IMR-90 (cell line): ENCODE data around the gene MYO1F. TPM values are rescaled to one million over a fixed set of nuclear protein-coding genes. Genes with fewer than 3 reads are reported as not detected.
A peak's percentile ranks its signal among the peaks of the same experiment; 100 is the strongest.

Experiments used
- ATAC-seq: fragments of 200-7000 bp; cut with Tn5 transposase; 2 replicates; pipeline ENCODE4 v1.9.1; 2020; ENCODE audit warnings: low read depth, mild to moderate bottlenecking, moderate library complexity
- BruUV-seq: library from RNA; stranded (reverse); fragments of 400-500 nt; replicated peaks from 2 replicates; lab custom pipeline; 2021; lab: Mats Ljungman, UMichigan
- CTCF ChIA-PET: fragments of 300-600 bp; formaldehyde crosslinking; extraction: SDS; loops from one replicate; lab custom pipeline; 2021; ENCODE audit warnings: antibody characterized with exemption; lab: Yijun Ruan, JAX
- POLR2A ChIA-PET: fragments of 300-600 bp; sonication (Branson Sonifier 250); formaldehyde crosslinking; loops from one replicate; lab custom pipeline; 2022; ENCODE audit warnings: antibody characterized with exemption; ENCODE audit not compliant: unreplicated experiment; lab: Charles Lee
- DNase-seq: peaks from one replicate; pipeline ENCODE4 v3.0.0; 2013
- H2AFZ ChIP-seq: replicated peaks from 2 replicates; pipeline ENCODE3; 2013; ENCODE audit warnings: low read length, mild to moderate bottlenecking; ENCODE audit not compliant: poor library complexity
- H2AK5ac ChIP-seq: 2 replicates; pipeline ENCODE4 v1.6.1; 2013; ENCODE audit warnings: low read depth, low read length, inconsistent platforms
- H2AK9ac ChIP-seq: replicated peaks from 2 replicates; pipeline ENCODE3; 2013; ENCODE audit warnings: mild to moderate bottlenecking, low read depth, low read length, moderate library complexity; ENCODE audit not compliant: poor library complexity
- H2BK120ac ChIP-seq: 2 replicates; pipeline ENCODE4 v1.6.1; 2013; ENCODE audit warnings: low read depth, low read length, inconsistent platforms
- H2BK15ac ChIP-seq: 3 replicates; pipeline ENCODE4 v1.6.1; 2013; ENCODE audit warnings: low read depth, low read length, inconsistent platforms
- H2BK20ac ChIP-seq: 2 replicates; pipeline ENCODE4 v1.6.1; 2013; ENCODE audit warnings: low read depth, mild to moderate bottlenecking, inconsistent platforms, low read length, moderate library complexity
- H2BK5ac ChIP-seq: 2 replicates; pipeline ENCODE4 v1.6.1; 2013; ENCODE audit warnings: mild to moderate bottlenecking, low read depth, low read length, inconsistent platforms; ENCODE audit not compliant: poor library complexity, severe bottlenecking
- H3K14ac ChIP-seq: replicated peaks from 2 replicates; pipeline ENCODE4 v1.6.1; 2013; ENCODE audit warnings: low read depth, low read length, inconsistent platforms
- H3K18ac ChIP-seq: 2 replicates; pipeline ENCODE4 v1.6.1; 2013; ENCODE audit warnings: low read depth, low read length, control low read depth
- H3K23ac ChIP-seq: 2 replicates; pipeline ENCODE4 v1.6.1; 2013; ENCODE audit warnings: low read depth, low read length, inconsistent platforms
- H3K27ac ChIP-seq: 2 replicates; pipeline ENCODE4 v1.5.1; 2013; ENCODE audit warnings: mild to moderate bottlenecking, control low read depth, low read length; ENCODE audit not compliant: insufficient read depth
- H3K27me3 ChIP-seq: 2 replicates; pipeline ENCODE4 v1.6.1; 2013; ENCODE audit warnings: low read length; ENCODE audit not compliant: control insufficient read depth, insufficient read depth
- H3K36me3 ChIP-seq: 2 replicates; pipeline ENCODE4 v1.6.1; 2013; ENCODE audit warnings: low read length, mixed read lengths; ENCODE audit not compliant: control insufficient read depth, insufficient read depth
- H3K4ac ChIP-seq: 2 replicates; pipeline ENCODE4 v1.6.1; 2013; ENCODE audit warnings: low read depth, low read length, inconsistent platforms
- H3K4me1 ChIP-seq: 2 replicates; pipeline ENCODE4 v1.6.1; 2013; ENCODE audit warnings: low read length, mixed read lengths; ENCODE audit not compliant: control insufficient read depth, insufficient read depth
- H3K4me2 ChIP-seq: 2 replicates; pipeline ENCODE4 v1.6.1; 2013; ENCODE audit warnings: low read depth, mild to moderate bottlenecking, control low read depth, low read length, moderate library complexity
- H3K4me3 ChIP-seq: 2 replicates; pipeline ENCODE4 v1.5.1; 2013; ENCODE audit warnings: low read depth, mild to moderate bottlenecking, control low read depth, low read length, moderate library complexity; ENCODE audit not compliant: insufficient read depth
- H3K56ac ChIP-seq: 2 replicates; pipeline ENCODE4 v1.6.1; 2013; ENCODE audit warnings: low read length, inconsistent platforms; ENCODE audit not compliant: insufficient read depth; ENCODE audit errors: extremely low read depth
- H3K79me1 ChIP-seq, 2 experiments: 2 replicates each; pipeline ENCODE4 v1.6.1; 2013; ENCODE audit warnings: low read length in 2 of 2, inconsistent platforms in 1 of 2, low read depth in 1 of 2
- H3K9ac ChIP-seq: 2 replicates; pipeline ENCODE4 v1.6.1; 2013; ENCODE audit warnings: low read depth, low read length, control low read depth
- H3K9me1 ChIP-seq: 2 replicates; pipeline ENCODE4 v1.6.1; 2013; ENCODE audit warnings: low read length, inconsistent platforms; ENCODE audit not compliant: insufficient read depth
- H3K9me3 ChIP-seq: 2 replicates; pipeline ENCODE4 v1.6.1; 2013; ENCODE audit warnings: low read length; ENCODE audit not compliant: control insufficient read depth, insufficient read depth
- H4K20me1 ChIP-seq: 2 replicates; pipeline ENCODE4 v1.6.1; 2013; ENCODE audit warnings: low read length, inconsistent platforms; ENCODE audit not compliant: insufficient read depth
- H4K5ac ChIP-seq: 2 replicates; pipeline ENCODE4 v1.6.1; 2013; ENCODE audit warnings: mild to moderate bottlenecking, low read depth, low read length, control low read depth
- H4K8ac ChIP-seq, 2 experiments: 2 replicates each; pipeline ENCODE4 v1.6.1; 2013; ENCODE audit warnings: low read depth in 2 of 2, low read length in 2 of 2, control low read depth in 1 of 2, inconsistent platforms in 1 of 2
- H4K91ac ChIP-seq: 2 replicates; pipeline ENCODE4 v1.6.1; 2013; ENCODE audit warnings: low read depth, low read length, inconsistent platforms; ENCODE audit not compliant: insufficient read depth
- BHLHE40 ChIP-seq: fragments of 150-350 bp; IDR thresholded peaks from 2 replicates; pipeline ENCODE4 v1.6.1; 2016; ENCODE audit warnings: mild to moderate bottlenecking, low read depth, low read length
- CEBPB ChIP-seq: IDR thresholded peaks from 2 replicates; pipeline ENCODE4 v1.6.1; 2012; ENCODE audit warnings: low read depth, low read length, improper control_type of control experiment
- CHD1 ChIP-seq: IDR thresholded peaks from 2 replicates; pipeline ENCODE4 v1.6.1; 2012; ENCODE audit warnings: low read depth, low read length, improper control_type of control experiment
- MAFK ChIP-seq: IDR thresholded peaks from 2 replicates; pipeline ENCODE4 v1.6.1; 2012; ENCODE audit warnings: low read depth, low read length, improper control_type of control experiment
- MAZ ChIP-seq: IDR thresholded peaks from 2 replicates; pipeline ENCODE4 v1.6.1; 2012; ENCODE audit warnings: low read depth, mild to moderate bottlenecking, low read length, improper control_type of control experiment, moderate library complexity, borderline replicate concordance
- MXI1 ChIP-seq: IDR thresholded peaks from 2 replicates; pipeline ENCODE4 v1.6.1; 2012; ENCODE audit warnings: low read depth, mild to moderate bottlenecking, low read length, moderate library complexity, borderline replicate concordance
- NFE2L2 ChIP-seq: fragments of 150-350 bp; IDR thresholded peaks from 2 replicates; pipeline ENCODE4 v1.6.1; 2016; ENCODE audit warnings: low read depth, mild to moderate bottlenecking, low read length
- POLR2A ChIP-seq: IDR thresholded peaks from 2 replicates; pipeline ENCODE4 v1.6.1; 2012; ENCODE audit warnings: mild to moderate bottlenecking, low read depth, low read length
- RAD21 ChIP-seq: IDR thresholded peaks from 2 replicates; pipeline ENCODE4 v1.6.1; 2012; ENCODE audit warnings: low read length, improper control_type of control experiment
- RFX5 ChIP-seq: IDR thresholded peaks from 2 replicates; pipeline ENCODE4 v1.8.0; 2012; ENCODE audit warnings: low read depth, mild to moderate bottlenecking, low read length, moderate library complexity
- SMC3 ChIP-seq: fragments of 150-350 bp; IDR thresholded peaks from 2 replicates; pipeline ENCODE4 v1.6.1; 2016; ENCODE audit warnings: low read depth, mild to moderate bottlenecking, antibody characterized with exemption, low read length, moderate library complexity
- WGBS, 2 experiments: methylation state at CpG; one replicate each; pipeline versions ENCODE4 v1.1.5 to v1.1.7; 2013; ENCODE audit warnings: missing lambda C conversion rate in 2 of 2; ENCODE audit not compliant: insufficient read length in 1 of 2; ENCODE audit errors: extremely low coverage in 2 of 2; 5-methylcytosine and 5-hydroxymethylcytosine counted together
- dilution Hi-C: fragments of 300-500 bp; cut with HindIII; formaldehyde crosslinking; loops from one replicate; pipeline ENCODE4 v1.14.3; 2018; ENCODE audit warnings: low sequenced_read_pairs; ENCODE audit not compliant: unreplicated experiment
- in situ Hi-C: fragments of 300-500 bp; cut with MboI; formaldehyde crosslinking; loops from 3 replicates; pipeline ENCODE4 v1.14.3; 2019; ENCODE audit warnings: low sequenced_read_pairs, inconsistent platforms, mixed read lengths
- intact Hi-C: fragments of 100-400 bp; cut with micrococcal nuclease; formaldehyde crosslinking; loops from 2 replicates; pipeline ENCODE4 v1.10.0; 2022
- polyA plus RNA-seq, 3 experiments: library from polyadenylated mRNA; depleted of rRNA; stranded (reverse); fragments of >200 nt; gene quantifications; 2 replicates each; pipeline ENCODE4 v1.2.3, GENCODE V29; 2012; ENCODE audit warnings: low replicate concordance in 1 of 3
- total RNA-seq: library from RNA; depleted of rRNA; stranded (reverse); fragments of >200 nt; gene quantifications from 2 replicates; pipeline ENCODE4 v1.2.3, GENCODE V29; 2012
- TF ChIP-seq, protein P1 (sequence below): fragments of 150-350 bp; IDR thresholded peaks from 2 replicates; pipeline ENCODE4 v1.6.1; 2016; ENCODE audit warnings: low read depth, mild to moderate bottlenecking, low read length, moderate library complexity, borderline replicate concordance
- TF ChIP-seq, protein P2 (sequence below): conservative IDR thresholded peaks from 2 replicates; pipeline ENCODE4 v1.5.1; 2012; ENCODE audit warnings: mild to moderate bottlenecking, low read depth, low read length, improper control_type of control experiment

MYO1F gene
- total and polyA plus RNA-seq, 2 of the 4 experiments (the other 2 are of a cell fraction), result 0.14 to 0.18 TPM

DNA sequence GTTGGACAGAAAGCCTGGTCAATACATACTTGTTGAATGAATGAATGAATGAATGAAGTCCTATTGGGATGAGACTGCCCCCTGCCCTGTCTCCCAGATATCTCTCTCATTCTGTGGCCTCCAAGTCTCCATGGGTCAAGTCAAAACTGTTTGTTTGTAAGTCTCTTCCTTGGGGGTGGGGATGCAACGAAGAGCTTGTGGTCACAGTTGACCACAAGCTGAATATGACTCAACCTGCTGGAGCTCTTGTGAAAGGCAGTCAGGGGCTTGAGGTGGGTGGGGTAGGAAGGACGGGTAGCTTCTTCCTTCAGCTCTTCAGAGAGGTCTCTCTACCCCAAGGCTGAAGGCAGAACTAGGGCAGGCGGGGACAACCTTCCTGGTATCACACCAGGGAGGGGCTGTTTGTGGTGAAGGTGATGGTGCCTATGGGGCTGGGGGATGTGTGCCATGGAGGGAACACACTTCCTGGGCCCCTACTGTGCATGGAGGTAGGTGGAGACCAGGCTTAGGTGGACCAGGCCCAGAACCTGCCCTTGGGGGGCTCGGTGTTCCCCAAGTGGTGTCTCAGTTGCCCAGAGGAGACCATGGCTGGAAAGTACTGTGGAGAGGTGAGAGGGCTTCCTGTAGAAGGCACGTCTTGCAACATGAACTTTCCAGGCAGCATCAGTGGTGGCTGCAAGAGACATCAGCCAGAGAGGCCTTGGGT, 8.0 kb downstream of the MYO1F start (continued):
- TF ChIP-seq NFE2L2 (no peak), MAZ (peak; percentile 59)

DNA sequence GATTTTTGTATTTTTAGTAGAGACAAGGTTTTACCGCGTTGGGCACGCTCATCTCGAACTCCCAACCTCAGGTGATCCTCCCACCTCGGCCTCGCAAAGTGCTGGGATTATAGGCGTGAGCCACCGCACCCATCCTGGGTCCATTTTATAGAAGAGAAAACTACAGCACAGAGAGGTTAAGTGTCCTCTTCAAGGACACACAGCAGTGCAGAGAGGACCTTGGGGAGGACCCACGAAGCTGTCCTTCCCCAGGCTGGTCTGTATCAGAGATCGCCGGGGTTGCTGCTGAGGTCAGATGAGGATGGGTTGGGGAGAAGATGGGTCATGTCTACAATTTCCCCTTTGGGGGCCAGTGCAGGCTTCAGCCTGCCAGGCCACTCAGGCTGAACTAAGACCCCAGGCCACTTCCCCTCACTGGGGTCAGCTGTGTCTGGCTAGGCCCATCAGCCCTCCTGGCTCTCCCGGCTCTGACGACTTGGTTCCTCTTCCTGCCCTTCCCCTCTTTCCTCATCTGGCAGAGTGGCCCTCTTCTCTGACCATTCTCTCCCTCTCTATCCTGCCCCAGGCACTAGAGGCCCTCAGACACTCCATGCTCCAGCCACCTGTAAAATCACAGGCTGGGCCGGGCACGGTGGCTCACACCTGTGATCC, 9.6 kb downstream of the MYO1F start:
- Histone ChIP-seq H3K27me3 (no peaks in the 10 kb centered on the region), H2BK20ac (peak overlapping the region; percentile 33; the same call in 1 of the 2 replicates), H3K4me2 (no peak overlapping the region), H3K23ac (no peak overlapping the region), H3K27ac (no peak overlapping the region), H4K91ac (peak overlapping the region; percentile 32; the same call in 1 of the 2 replicates), H4K20me1 (no peaks in the 10 kb centered on the region), H3K4me1 (peaks cover 12% of the 10 kb centered on the region), H3K9me1 (peaks cover 24% of the 10 kb centered on the region), H3K56ac (no peak overlapping the region), H2BK15ac (no peak overlapping the region; the same call in 2 of the 3 replicates), H3K18ac (no peak overlapping the region), H2AK9ac (no peak overlapping the region), H3K4me3 (no peak overlapping the region), H2AFZ (no peak overlapping the region), H2AK5ac (peak overlapping the region; percentile 75), H4K5ac (no peak overlapping the region), H3K9me3 (no peaks in the 10 kb centered on the region), H2BK120ac (peak overlapping the region; percentile 63), H3K4ac (peak overlapping the region; percentile 71), H3K14ac (no peak overlapping the region; the same call in 1 of the 2 replicates), H3K36me3 (no peaks in the 10 kb centered on the region), H2BK5ac (no peak overlapping the region), H3K9ac (no peak overlapping the region), H3K79me1 (peaks cover 0 to 15% of the 10 kb centered on the region in 2 experiments; a peak in 2 of 4 replicates), H4K8ac (no peak overlapping the region)
- in situ Hi-C loops (no loop called here), dilution Hi-C loops (no loop called here), intact Hi-C loops (loop anchor here (5.0 kb wide), 1 partner anchor 95 kb away; no protein-coding TSS in a partner anchor)
- BruUV-seq, result no TSS peak
- WGBS, 2 experiments, result 98% methylated on average over 6 of the region's 15 CpGs; no CpG with 5 or more reads in 1 of the 2 experiments
- DNase-seq, result no peak
- ATAC-seq, result no peak
- CTCF ChIA-PET, result interaction anchor here (1.9 kb wide), 1 partner anchor 13 kb away, joined by 4 read pairs; no protein-coding TSS in a partner anchor
- POLR2A ChIA-PET, result no interaction called here
- TF ChIP-seq CHD1 (no peak), CEBPB (no peak), SMC3 (no peak), RFX5 (no peak), RAD21 (no peak), BHLHE40 (no peak), MXI1 (no peak), POLR2A (no peak), MAFK (no peak)
- TF ChIP-seq, protein P1, sequence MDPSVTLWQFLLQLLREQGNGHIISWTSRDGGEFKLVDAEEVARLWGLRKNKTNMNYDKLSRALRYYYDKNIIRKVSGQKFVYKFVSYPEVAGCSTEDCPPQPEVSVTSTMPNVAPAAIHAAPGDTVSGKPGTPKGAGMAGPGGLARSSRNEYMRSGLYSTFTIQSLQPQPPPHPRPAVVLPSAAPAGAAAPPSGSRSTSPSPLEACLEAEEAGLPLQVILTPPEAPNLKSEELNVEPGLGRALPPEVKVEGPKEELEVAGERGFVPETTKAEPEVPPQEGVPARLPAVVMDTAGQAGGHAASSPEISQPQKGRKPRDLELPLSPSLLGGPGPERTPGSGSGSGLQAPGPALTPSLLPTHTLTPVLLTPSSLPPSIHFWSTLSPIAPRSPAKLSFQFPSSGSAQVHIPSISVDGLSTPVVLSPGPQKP, result no peak
- TF ChIP-seq, protein P2, sequence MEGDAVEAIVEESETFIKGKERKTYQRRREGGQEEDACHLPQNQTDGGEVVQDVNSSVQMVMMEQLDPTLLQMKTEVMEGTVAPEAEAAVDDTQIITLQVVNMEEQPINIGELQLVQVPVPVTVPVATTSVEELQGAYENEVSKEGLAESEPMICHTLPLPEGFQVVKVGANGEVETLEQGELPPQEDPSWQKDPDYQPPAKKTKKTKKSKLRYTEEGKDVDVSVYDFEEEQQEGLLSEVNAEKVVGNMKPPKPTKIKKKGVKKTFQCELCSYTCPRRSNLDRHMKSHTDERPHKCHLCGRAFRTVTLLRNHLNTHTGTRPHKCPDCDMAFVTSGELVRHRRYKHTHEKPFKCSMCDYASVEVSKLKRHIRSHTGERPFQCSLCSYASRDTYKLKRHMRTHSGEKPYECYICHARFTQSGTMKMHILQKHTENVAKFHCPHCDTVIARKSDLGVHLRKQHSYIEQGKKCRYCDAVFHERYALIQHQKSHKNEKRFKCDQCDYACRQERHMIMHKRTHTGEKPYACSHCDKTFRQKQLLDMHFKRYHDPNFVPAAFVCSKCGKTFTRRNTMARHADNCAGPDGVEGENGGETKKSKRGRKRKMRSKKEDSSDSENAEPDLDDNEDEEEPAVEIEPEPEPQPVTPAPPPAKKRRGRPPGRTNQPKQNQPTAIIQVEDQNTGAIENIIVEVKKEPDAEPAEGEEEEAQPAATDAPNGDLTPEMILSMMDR, result no peak
